Activated T-helper 2 cell treated with anti-CD3 and anti-CD28 coated beads, Interferon-gamma antibody, Interleukin-2, Interleukin-4, amounts not matched to agents 10 μg/mL and 5 μg/mL and 100 μg/mL, durations not matched to agents 14 hours and 24 hours and 36 hours (primary cell): Measurements from ENCODE around the gene GPN1. TPM values are rescaled to one million over a fixed set of nuclear protein-coding genes. Genes with fewer than 3 reads are reported as not detected.
"Not testable (repeated sequence)": the region's sequence is repeated elsewhere in the genome, so short reads cannot be mapped to it uniquely, and the experiment has no call there.

Experiments
- DNase-seq: peaks from one replicate; pipeline ENCODE4 v3.0.0; 2021; ENCODE audit warnings: low spot score
- H3K27ac Mint-ChIP-seq: one replicate; pipeline ENCODE4 v1.8.0; 2021; ENCODE audit warnings: mixed read lengths
- H3K27me3 Mint-ChIP-seq: one replicate; pipeline ENCODE4 v1.8.0; 2021; ENCODE audit warnings: low read depth, mixed read lengths
- H3K36me3 Mint-ChIP-seq: one replicate; pipeline ENCODE4 v1.8.0; 2021; ENCODE audit warnings: low read depth, mixed read lengths
- H3K4me1 Mint-ChIP-seq: one replicate; pipeline ENCODE4 v1.8.0; 2021; ENCODE audit warnings: low read depth, mixed read lengths
- H3K4me3 Mint-ChIP-seq: one replicate; pipeline ENCODE4 v1.8.0; 2021; ENCODE audit warnings: low read depth, mild to moderate bottlenecking, moderate library complexity, mixed read lengths
- H3K9me3 Mint-ChIP-seq: one replicate; pipeline ENCODE4 v1.8.0; 2021; ENCODE audit warnings: mixed read lengths
- intact Hi-C: fragments of 100-400 bp; cut with micrococcal nuclease; formaldehyde crosslinking; loops from one replicate; pipeline ENCODE4 v1.15.1; 2023
- total RNA-seq: library from RNA; stranded (reverse); gene quantifications from 2 replicates; pipeline ENCODE4 v1.2.3, GENCODE V29; 2022

Gene GPN1
- total RNA-seq, 1 donor from 2014 or later = 54.3 TPM

DNA sequence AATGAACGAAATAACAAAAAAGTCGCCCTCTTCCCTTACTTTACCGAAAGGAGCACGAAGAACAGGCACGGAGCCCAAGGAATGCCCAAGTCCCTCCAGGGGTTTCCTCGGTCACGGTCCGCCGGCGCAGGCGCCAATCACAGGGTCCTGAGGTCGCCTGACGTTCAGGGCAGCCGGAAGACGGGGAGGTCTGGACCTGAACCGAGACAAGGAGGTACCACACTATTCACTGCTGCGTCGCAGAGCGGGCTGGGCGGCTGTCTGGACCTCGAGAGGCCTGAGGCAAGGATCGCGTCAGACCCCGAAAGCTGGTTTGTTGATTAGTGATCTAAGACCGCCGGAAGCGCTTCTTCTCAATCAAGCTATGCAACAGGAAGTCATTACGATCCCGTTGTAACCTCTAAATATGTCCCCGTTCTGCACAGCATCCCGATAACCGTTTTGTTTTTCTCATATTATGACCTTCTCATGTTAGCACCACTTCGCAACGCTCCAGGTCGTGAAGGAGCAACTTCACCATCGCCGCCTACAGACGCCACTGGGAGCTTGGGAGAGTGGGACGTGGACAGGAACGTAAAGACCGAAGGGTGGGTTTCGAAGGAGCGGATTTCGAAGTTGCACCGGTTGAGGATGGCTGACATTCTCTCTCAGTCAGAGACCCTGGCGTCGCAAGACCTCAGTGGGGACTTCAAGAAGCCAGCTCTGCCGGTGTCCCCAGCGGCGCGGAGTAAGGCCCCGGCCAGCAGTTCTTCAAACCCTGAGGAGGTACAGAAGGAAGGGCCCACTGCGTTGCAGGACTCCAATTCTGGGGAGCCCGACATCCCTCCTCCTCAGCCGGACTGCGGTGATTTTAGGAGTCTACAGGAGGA is 34.7 kb downstream of the GPN1 start, which contains the start of the genes SLC4A1AP and SUPT7L:
TSS of gene SLC4A1AP (plus strand) at position 605 of the 869 bp plus-strand sequence. CDS start at position 631, 26 bp downstream.
TSS of gene SUPT7L (minus strand) at position 330 of the 869 bp plus-strand sequence. CDS start 1,422 bp downstream, outside the sequence.
- peak; percentile 72 for DNase-seq
- H3K9me3 Mint-ChIP-seq = no peaks in the 10 kb centered on the region
- intact Hi-C loops = loop anchor here (2.0 kb wide), 1 partner anchor 25 kb away; no protein-coding TSS in a partner anchor
- peaks cover 52% of the 10 kb centered on the region for H3K36me3 Mint-ChIP-seq
- no peaks in the 10 kb centered on the region for H3K27me3 Mint-ChIP-seq
- H3K4me3 Mint-ChIP-seq = peak within 1 kb of the TSS; percentile 100
- peaks cover 41% of the 10 kb centered on the region for H3K4me1 Mint-ChIP-seq
- H3K27ac Mint-ChIP-seq = peak within 1 kb of the TSS; percentile 99

DNA sequence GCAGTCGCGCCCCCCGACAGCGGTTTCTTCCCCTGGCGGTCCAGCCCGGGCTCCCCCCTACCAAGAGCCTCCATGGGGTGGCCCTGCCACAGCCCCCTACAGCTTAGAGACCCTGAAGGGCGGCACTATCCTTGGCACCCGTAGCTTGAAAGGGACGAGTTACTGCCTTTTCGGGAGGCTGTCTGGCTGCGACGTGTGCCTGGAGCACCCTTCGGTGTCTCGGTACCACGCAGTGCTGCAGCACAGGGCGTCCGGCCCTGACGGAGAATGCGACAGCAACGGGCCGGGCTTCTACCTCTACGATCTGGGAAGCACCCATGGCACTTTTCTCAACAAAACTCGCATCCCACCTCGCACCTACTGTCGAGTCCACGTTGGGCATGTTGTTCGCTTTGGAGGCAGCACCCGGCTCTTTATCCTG is 35.3 kb downstream of the GPN1 start:
- Mint-ChIP-seq H3K9me3 (no peaks in the 10 kb centered on the region), H3K27me3 (no peaks in the 10 kb centered on the region), H3K27ac (peak overlapping the region; percentile 99), H3K4me3 (peak overlapping the region; percentile 100), H3K36me3 (peaks cover 56% of the 10 kb centered on the region), H3K4me1 (peaks cover 40% of the 10 kb centered on the region)
- intact Hi-C loops = no loop called here
- no peak for DNase-seq

DNA sequence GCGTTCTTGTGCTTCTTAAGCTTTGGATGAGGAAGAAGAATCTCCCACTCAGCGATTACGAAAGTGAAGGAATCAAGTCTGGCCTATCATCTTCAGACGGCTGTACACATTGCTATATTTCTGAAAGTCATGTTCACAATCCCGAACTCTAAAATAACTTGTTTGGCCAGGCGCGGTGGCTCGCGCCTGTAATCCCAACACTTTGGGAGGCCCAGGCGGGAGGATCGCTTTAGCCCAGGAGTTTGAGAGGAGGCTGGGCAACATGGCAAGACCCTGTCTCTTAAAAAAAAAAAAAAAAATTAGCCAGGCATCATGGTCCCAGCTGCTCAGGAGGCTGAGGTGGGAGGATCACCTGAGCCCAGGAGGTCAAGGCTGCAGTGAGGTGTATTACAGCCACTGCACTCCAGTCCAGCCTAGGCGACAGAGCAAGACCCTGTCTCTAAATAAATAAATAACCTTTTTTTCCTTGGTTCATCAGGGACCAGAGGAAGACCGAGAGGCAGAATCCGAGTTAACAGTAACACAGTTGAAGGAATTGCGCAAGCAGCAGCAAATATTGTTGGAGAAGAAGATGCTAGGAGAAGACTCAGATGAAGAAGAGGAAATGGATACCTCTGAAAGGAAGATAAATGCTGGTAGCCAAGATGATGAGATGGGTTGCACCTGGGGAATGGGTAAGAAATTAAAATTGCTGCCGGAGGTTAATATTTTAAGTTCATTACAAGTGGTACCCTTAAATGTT is 35.9 kb downstream of the GPN1 start:
- Mint-ChIP-seq H3K4me3 (peak overlapping the region; percentile 100), H3K9me3 (no peaks in the 10 kb centered on the region), H3K4me1 (peaks cover 34% of the 10 kb centered on the region), H3K36me3 (peaks cover 54% of the 10 kb centered on the region), H3K27me3 (no peaks in the 10 kb centered on the region), H3K27ac (peak overlapping the region; percentile 99)
- no peak for DNase-seq
- intact Hi-C loops = no loop called here

DNA sequence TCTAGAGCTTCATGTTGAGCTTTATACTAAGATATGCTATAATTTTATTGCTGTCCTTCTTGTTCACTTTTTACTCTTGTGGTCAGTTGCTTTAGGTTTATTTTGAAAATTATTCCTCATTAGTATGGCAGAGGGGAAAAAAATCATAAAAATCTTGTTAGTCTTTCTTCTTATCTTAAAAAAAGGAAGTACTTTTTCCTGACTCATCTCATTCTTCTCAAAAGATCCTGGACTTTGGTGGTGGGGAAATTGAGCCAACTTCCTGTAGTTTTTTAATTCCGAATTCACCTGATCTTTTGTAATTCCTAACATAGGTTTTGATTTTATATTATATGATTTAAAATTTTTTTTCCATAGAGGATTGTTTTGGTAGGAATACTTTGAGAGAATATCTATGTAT is 38.6 kb downstream of the GPN1 start:
- no peak overlapping the region for H3K27ac Mint-ChIP-seq
- no peak overlapping the region for H3K4me3 Mint-ChIP-seq
- DNase-seq = no peak
- peaks cover 48% of the 10 kb centered on the region for H3K36me3 Mint-ChIP-seq
- H3K9me3 Mint-ChIP-seq = no peaks in the 10 kb centered on the region
- intact Hi-C loops = no loop called here
- no peaks in the 10 kb centered on the region for H3K27me3 Mint-ChIP-seq
- peaks cover 21% of the 10 kb centered on the region for H3K4me1 Mint-ChIP-seq

DNA sequence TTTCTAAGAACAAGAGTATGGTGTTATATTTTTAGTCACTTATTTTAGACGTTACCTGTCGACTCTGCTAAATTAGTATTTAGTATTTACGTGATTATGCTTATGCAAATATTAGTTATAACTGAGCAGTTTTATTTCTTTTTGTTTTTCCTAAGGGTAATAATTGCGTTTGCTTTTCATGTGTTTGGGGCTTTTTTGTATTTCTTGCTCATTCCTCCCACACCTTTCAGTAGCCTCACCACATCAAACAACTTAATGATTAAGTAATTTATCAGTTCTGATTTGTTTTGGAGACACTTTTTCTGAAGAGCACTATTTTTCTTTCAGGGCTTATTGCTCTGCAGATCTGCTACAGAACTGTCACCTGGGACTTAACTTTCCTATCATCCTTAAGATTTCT is 42.4 kb downstream of the GPN1 start:
- H3K36me3 Mint-ChIP-seq = peaks cover 64% of the 10 kb centered on the region
- no peaks in the 10 kb centered on the region for H3K9me3 Mint-ChIP-seq
- H3K27me3 Mint-ChIP-seq = no peaks in the 10 kb centered on the region
- DNase-seq = no peak
- peaks cover 8% of the 10 kb centered on the region for H3K4me1 Mint-ChIP-seq
- no peak overlapping the region for H3K4me3 Mint-ChIP-seq
- H3K27ac Mint-ChIP-seq = no peak overlapping the region
- intact Hi-C loops = no loop called here

DNA sequence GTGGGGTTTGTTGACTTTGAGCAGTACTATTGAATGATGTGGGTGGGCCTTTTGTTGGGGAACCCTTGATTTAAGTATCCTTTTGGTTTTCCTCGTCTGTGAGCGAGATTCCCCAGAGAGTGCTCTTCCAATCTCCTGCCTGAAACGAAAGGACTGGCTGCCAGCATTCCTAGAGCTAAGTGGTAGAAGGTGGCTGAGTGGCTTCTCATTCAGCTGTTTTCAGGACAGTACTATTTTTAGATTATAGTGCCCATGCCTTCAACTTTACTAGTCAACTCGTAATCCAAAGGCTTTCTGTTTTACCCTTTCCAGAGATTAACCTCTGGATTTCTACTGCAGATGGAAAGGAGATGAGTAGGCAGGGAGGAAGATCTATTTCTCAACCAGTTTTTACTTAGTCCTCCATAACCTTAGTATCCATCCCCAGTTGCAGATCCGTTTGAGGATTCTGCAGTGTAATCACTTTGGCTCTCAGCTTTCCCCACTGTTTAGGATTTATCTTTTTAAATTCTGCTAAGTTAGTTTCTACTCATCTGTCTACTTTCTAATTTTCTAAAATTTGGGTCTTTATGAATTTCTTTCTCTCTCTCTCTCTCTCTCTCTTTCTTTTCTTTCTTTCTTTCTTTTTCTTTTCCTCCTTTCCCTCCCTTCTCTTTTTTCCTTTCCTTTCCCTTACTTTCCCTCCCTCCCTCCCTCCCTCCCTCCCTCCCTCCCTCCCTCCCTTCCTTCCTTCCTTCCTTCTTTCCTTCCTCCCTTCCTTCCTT is 44.1 kb downstream of the GPN1 start:
- DNase-seq = no peak
- no peaks in the 10 kb centered on the region for H3K27me3 Mint-ChIP-seq
- intact Hi-C loops = no loop called here
- no peak overlapping the region for H3K4me3 Mint-ChIP-seq
- H3K9me3 Mint-ChIP-seq = no peaks in the 10 kb centered on the region
- peaks cover 3% of the 10 kb centered on the region for H3K4me1 Mint-ChIP-seq
- H3K36me3 Mint-ChIP-seq = peaks cover 57% of the 10 kb centered on the region
- no peak overlapping the region for H3K27ac Mint-ChIP-seq

DNA sequence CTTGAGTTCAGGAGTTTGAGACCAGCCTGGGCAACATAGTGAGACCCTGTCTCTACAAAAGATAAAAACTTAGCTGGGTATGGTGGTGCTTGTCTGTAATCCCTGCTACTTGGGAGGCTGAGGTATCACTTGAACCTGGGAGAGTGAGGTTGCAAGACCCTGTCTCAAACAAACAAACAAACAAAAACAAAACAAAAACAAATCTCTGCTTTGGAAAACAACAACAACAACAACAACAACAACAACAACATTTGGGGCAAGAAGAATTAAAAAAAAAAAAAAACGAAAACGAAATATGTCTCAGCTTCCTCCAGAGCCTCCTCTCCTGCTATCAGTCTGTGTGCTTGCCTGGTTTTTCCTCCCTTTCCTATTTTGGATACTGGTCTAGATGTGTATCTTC is 51.7 kb downstream of the GPN1 start:
- H3K4me1 Mint-ChIP-seq = peaks cover 31% of the 10 kb centered on the region
- DNase-seq = no peak
- H3K9me3 Mint-ChIP-seq = no peaks in the 10 kb centered on the region
- no peak overlapping the region for H3K4me3 Mint-ChIP-seq
- no peak overlapping the region for H3K27ac Mint-ChIP-seq
- H3K36me3 Mint-ChIP-seq = peaks cover 43% of the 10 kb centered on the region
- H3K27me3 Mint-ChIP-seq = no peaks in the 10 kb centered on the region
- intact Hi-C loops = loop anchor here (5.0 kb wide), 3 partner anchors 43 to 253 kb away; partner anchors contain the start of gene NRBP1

DNA sequence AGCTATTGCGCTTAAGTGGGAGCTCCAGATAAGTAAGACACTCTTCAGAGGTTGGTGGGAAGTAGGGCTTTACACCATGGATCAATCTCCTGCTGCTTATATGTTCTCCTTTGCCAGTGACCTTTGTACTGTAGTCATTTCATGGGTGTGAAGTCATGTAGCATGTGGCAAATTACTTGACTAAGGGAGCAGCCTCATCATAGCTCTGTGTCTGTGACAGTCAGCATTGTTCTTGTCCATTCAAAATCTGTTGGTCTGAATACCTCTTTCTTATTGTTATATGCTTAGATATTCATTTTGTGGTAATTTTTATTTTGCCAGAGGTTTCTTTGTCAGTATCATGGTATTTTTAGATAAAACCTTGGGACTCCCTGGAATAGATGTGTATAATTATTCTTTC is 53.0 kb downstream of the GPN1 start:
- Mint-ChIP-seq H3K27me3 (no peaks in the 10 kb centered on the region), H3K36me3 (peaks cover 46% of the 10 kb centered on the region), H3K27ac (peak overlapping the region; percentile 75), H3K9me3 (no peaks in the 10 kb centered on the region), H3K4me1 (peaks cover 31% of the 10 kb centered on the region), H3K4me3 (no peak overlapping the region)
- intact Hi-C loops = loop anchor here (5.0 kb wide), 3 partner anchors 45 to 255 kb away; partner anchors contain the start of gene NRBP1
- no peak for DNase-seq

DNA sequence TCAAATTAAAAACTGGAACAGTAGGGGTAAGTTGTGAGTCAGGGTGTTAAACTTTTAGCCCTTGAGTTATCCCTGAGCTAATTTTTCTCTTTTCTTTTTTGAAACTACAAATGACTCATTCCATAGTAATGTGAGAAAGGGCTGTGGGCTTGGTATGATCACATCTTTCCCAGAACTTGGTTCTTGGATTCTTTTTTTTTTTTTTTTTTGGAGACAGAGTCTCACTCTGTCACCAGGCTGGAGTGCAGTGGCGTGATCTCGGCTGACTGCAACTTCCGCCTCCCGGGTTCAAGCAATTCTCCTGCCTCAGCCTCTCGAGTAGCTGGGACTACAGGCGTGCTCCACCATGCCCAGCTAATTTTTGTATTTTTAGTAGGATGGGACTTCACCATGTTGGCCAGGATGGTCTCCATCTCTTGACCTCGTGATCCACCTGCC is 53.5 kb downstream of the GPN1 start:
- H3K27ac Mint-ChIP-seq = peak overlapping the region; percentile 75

DNA sequence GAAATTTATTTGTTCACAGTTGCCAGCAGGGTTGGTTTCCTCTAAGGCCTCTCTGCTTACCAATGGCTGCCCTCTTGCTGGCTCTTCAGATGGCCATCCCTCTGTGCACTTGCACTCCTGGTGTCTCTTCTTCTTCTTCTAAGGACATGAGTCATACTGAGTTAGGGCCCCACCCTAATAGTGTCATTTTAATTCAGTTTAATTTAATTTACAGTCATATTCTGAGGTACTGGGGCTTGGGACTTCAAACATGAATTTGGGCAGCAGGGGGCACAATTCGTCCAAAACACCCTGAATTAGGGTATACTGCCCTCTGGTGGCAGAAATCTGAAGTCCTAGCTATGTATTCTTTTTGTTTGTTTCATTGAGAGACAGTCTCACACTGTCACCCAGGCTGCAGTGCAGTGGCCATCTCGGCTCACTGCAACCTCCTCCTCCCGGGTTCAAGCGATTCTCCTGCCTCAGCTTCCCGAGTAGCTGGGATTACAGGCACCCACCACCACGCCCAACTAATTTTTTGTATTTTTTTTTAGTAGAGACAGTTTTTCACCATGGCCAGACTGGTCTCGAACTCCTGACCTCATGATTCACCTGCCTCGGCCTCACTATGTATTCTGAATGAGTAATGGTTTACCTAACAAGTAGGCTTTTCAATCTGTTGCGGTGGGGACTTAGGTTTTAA is 54.7 kb downstream of the GPN1 start:
- Mint-ChIP-seq H3K4me3 (no peak overlapping the region), H3K27ac (peak overlapping the region; percentile 77), H3K4me1 (peaks cover 31% of the 10 kb centered on the region), H3K36me3 (peaks cover 49% of the 10 kb centered on the region), H3K27me3 (no peaks in the 10 kb centered on the region), H3K9me3 (no peaks in the 10 kb centered on the region)
- intact Hi-C loops = loop anchor here (5.0 kb wide), 3 partner anchors 46 to 256 kb away; partner anchors contain the start of gene NRBP1
- peak; percentile 78 for DNase-seq

More for the DNA sequence above, 53.5 kb downstream of the GPN1 start:
- peaks cover 31% of the 10 kb centered on the region for H3K4me1 Mint-ChIP-seq
- H3K9me3 Mint-ChIP-seq, DNase-seq, H3K27me3 Mint-ChIP-seq, H3K4me3 Mint-ChIP-seq: not testable (repeated sequence)
- H3K36me3 Mint-ChIP-seq = peaks cover 46% of the 10 kb centered on the region
- intact Hi-C loops = loop anchor here (5.0 kb wide), 3 partner anchors 45 to 255 kb away; partner anchors contain the start of gene NRBP1

DNA sequence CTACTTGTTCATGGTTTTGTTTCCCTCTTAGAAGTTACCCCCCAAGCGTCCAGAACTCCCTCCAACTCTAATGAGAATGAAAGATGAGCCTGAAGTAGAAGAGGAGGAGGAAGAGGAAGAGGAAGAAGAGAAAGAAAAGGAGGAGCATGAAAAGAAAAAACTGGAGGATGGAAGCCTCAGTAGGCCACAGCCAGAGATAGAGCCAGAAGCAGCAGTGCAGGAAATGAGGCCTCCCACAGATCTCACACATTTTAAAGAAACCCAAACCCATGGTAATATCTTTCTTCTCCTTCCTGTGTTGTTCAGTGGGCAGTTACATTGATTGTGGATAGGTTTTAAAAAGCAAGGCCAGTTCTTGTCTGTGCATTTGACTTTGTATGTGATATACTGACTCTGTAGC is 56.2 kb downstream of the GPN1 start:
- Mint-ChIP-seq H3K27ac (peak overlapping the region; percentile 81), H3K4me1 (peaks cover 31% of the 10 kb centered on the region), H3K4me3 (peak overlapping the region; percentile 20), H3K36me3 (peaks cover 48% of the 10 kb centered on the region)
- DNase-seq, H3K27me3 Mint-ChIP-seq, H3K9me3 Mint-ChIP-seq, intact Hi-C loops: not testable (repeated sequence)
